Measurements from ENCODE around the gene GEMIN5. TPM values are rescaled to one million over a fixed set of nuclear protein-coding genes. Genes with fewer than 3 reads are reported as not detected.

GEMIN5 gene
- total and polyA plus RNA-seq, 2 of the 13 experiments (the other 11 are each of a cell fraction or from before 2014, with no cell fraction given): 6.6 to 28.6 TPM

GRCh38 chr5:154966081-154966841, 28.2 kb upstream of the GEMIN5 start (continued):
- TF ChIP-seq CREBL2 (CRISPR knock-in tag; IDR thresholded peaks at IDR 0.05; ENCODE audit: borderline replicate concordance) (no peak), ZNF704 (CRISPR knock-in tag; IDR thresholded peaks at IDR 0.05; ENCODE audit: borderline replicate concordance) (no peak), ZNF263 (CRISPR knock-in tag; IDR thresholded peaks at IDR 0.05) (no peak)

GRCh38 chr5:154962494-154962893, 24.5 kb upstream of the GEMIN5 start:
- no peak overlapping the region for H2AFZ ChIP-seq (ENCODE audit: low read length)
- POLR2A ChIA-PET: no interaction called here
- CTCF ChIA-PET (ENCODE audit: low intra/inter-chr PET ratio, low total read pairs): no interaction called here
- no TSS peak for BruUV-seq (replicated peaks)
- 100% methylated on average over 1 of the region's 1 CpG for WGBS (ENCODE audit: low lambda C conversion rate)
- no peak for DNase-seq (ENCODE audit: low spot score)
- no peaks in the 10 kb centered on the region for H4K20me1 ChIP-seq (ENCODE audit: insufficient read depth, low read length)
- peaks cover 11 to 49% of the 10 kb centered on the region in 2 experiments for H3K36me3 ChIP-seq (replicated peaks in 1 of 2; ENCODE audit: control insufficient read depth in 1 of 2, insufficient read depth in 2 of 2, low read length in 2 of 2)
- no peaks in the 10 kb centered on the region for H3K79me2 ChIP-seq (ENCODE audit: insufficient read depth, low read length)
- no peak for FAIRE-seq
- in situ Hi-C loops (cut with HindIII; ENCODE audit: extremely low pct_ligation_motif_present, low pct_unique_long_range_greater_than_20kb): no loop called here
- H3K27me3 ChIP-seq (ENCODE audit: control insufficient read depth in 1 of 2, insufficient read depth in 2 of 2, low read length in 2 of 2): no peaks in the 10 kb centered on the region
- no peaks in the 10 kb centered on the region for H3K9me3 ChIP-seq (ENCODE audit: low read length)
- no peak overlapping the region for H3K4me2 ChIP-seq (ENCODE audit: low read depth, low read length)
- intact Hi-C loops (cut with micrococcal nuclease; ENCODE audit: unreplicated experiment): no loop called here
- no peak for ATAC-seq
- H3K4me1 ChIP-seq (ENCODE audit: insufficient read depth, low read length): no peaks in the 10 kb centered on the region
- no peak overlapping the region for H3K4me3 ChIP-seq (replicated peaks in 1 of 3; ENCODE audit: insufficient read depth in 1 of 3, low read depth in 2 of 3, low read length in 3 of 3)
- H3K27ac ChIP-seq (ENCODE audit: extremely low read length, insufficient read depth, low read length): no peak overlapping the region
- no peak overlapping the region for H3K9ac ChIP-seq (ENCODE audit: insufficient read depth, low read depth, low read length)
- TF ChIP-seq RNF219 (CRISPR knock-in tag; IDR thresholded peaks at IDR 0.05) (no peak), GRHL1 (CRISPR knock-in tag; conservative IDR thresholded peaks at IDR 0.05) (no peak), ZBTB4 (CRISPR knock-in tag; IDR thresholded peaks at IDR 0.05; ENCODE audit: borderline replicate concordance) (no peak), ZNF674 (CRISPR knock-in tag; IDR thresholded peaks at IDR 0.05; ENCODE audit: low read depth) (no peak), ZBTB14 (CRISPR knock-in tag; IDR thresholded peaks at IDR 0.05) (no peak), NFIC (IDR thresholded peaks at IDR 0.05; ENCODE audit: low read length) (no peak)

All from HepG2 (cell line).